Ectodermal cell (in vitro differentiated cells): ENCODE measurements around the gene PTGER4. TPM values are rescaled to one million over a fixed set of nuclear protein-coding genes. Genes with fewer than 3 reads are reported as not detected.
"Not testable (repeated sequence)": the region's sequence is repeated elsewhere in the genome, so short reads cannot be mapped to it uniquely, and the experiment has no call there.

Experiments used
- H3K27ac ChIP-seq: 2 replicates; pipeline ENCODE4 v1.7.0; 2013; ENCODE audit warnings: mild to moderate bottlenecking, low read depth, low read length; ENCODE audit not compliant: insufficient read depth, poor library complexity, severe bottlenecking
- H3K27me3 ChIP-seq: 2 replicates; pipeline ENCODE4 v1.7.0; 2013; ENCODE audit warnings: mild to moderate bottlenecking, low read length; ENCODE audit not compliant: insufficient read depth, control insufficient read depth, poor library complexity, severe bottlenecking
- H3K36me3 ChIP-seq: one replicate; pipeline ENCODE4 v1.7.0; 2013; ENCODE audit warnings: low read length; ENCODE audit not compliant: control insufficient read depth, insufficient read depth
- H3K4me1 ChIP-seq: one replicate; pipeline ENCODE4 v1.7.0; 2013; ENCODE audit warnings: low read length; ENCODE audit not compliant: control insufficient read depth, insufficient read depth
- H3K4me3 ChIP-seq: 2 replicates; pipeline ENCODE4 v1.7.0; 2013; ENCODE audit warnings: low read depth, low read length, control low read depth; ENCODE audit not compliant: insufficient read depth
- H3K9me3 ChIP-seq: 2 replicates; pipeline ENCODE4 v1.7.0; 2013; ENCODE audit warnings: mild to moderate bottlenecking, low read length, moderate library complexity; ENCODE audit not compliant: control insufficient read depth
- WGBS, 2 experiments: methylation state at CpG; one replicate each; pipeline ENCODE4 v1.1.7; 2013; ENCODE audit warnings: missing lambda C conversion rate in 2 of 2; 5-methylcytosine and 5-hydroxymethylcytosine counted together
- polyA plus RNA-seq, 4 experiments: library from polyadenylated mRNA; stranded (reverse); fragments of 50-300 nt; gene quantifications; one replicate each; pipeline ENCODE4 v1.2.3, GENCODE V29; 2013

PTGER4 gene
- polyA plus RNA-seq (2013, experiment 1 of 4), result 0.61 TPM
- 0.28 TPM for polyA plus RNA-seq (2013, experiment 2 of 4)
- 1.9 TPM for polyA plus RNA-seq (2013, experiment 3 of 4)
- polyA plus RNA-seq (2013, experiment 4 of 4), result 1.1 TPM

- H3K27me3 ChIP-seq, result peaks cover 57% of the 10 kb centered on the region
- H3K36me3 ChIP-seq, result no peaks in the 10 kb centered on the region
Measured at GRCh38 chr5:40679913-40680681, at the start of gene PTGER4. PTGER4 (plus strand) TSS chr5:40679915; CDS start chr5:40680994, 1,079 bp downstream.

DNA sequence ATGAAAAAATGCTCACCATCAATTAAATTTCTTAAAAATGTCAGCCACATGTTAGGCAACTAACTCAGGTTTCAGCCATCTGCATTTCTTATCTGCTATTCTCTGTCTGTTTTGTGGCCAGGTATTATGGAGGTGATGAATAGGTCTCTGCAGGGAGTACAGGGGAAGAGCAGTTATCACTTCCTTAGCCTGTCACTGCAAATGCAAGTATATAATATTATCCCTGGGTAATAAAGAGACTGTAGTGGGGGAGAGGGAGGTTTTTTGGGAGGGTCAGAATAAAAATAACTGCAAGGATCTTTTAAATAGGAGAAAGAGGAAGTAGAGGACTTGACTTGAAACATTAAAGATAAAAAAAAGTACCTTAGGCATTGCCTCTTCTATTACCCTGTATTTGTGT is 49.6 kb upstream of the PTGER4 start:
- Histone ChIP-seq H3K27ac (no peak overlapping the region), H3K4me3 (no peak overlapping the region), H3K4me1 (no peaks in the 10 kb centered on the region), H3K36me3 (no peaks in the 10 kb centered on the region), H3K27me3 (no peaks in the 10 kb centered on the region), H3K9me3 (no peaks in the 10 kb centered on the region)

More at GRCh38 chr5:40679913-40680681, at the start of gene PTGER4:
- 2 to 3% methylated on average over 44 of the region's 44 CpGs for WGBS, 2 experiments
- Histone ChIP-seq H3K9me3 (no peaks in the 10 kb centered on the region), H3K27ac (no peak within 1 kb of the TSS), H3K4me3 (peak within 1 kb of the TSS; percentile 71), H3K4me1 (peaks cover 4% of the 10 kb centered on the region)

GRCh38 chr5:40631236-40631635 is 48.5 kb upstream of the PTGER4 start:
- Histone ChIP-seq H3K27ac (no peak overlapping the region), H3K36me3 (no peaks in the 10 kb centered on the region), H3K4me1 (no peaks in the 10 kb centered on the region), H3K4me3 (no peak overlapping the region), H3K9me3 (no peaks in the 10 kb centered on the region), H3K27me3 (no peaks in the 10 kb centered on the region)
- WGBS, 2 experiments, result 90 to 92% methylated on average over 7 of the region's 7 CpGs

DNA sequence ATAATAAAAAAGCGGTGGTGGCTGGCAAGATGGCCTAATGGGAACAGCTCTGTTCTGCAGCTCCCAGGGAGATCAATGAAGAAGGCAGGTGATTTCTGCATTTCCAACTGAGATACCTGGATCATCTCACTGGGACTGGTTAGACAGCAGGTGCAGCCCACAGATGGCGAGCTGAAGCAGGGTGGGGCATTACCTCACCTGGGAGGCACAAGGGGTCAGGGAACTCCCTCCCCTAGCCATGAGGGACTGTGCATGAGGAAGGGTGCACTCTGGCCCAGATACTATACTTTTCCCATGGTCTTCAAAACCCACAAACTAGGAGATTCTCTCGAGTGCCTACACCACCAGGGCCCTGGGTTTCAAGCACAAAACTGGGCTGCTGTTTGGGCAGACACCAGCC is 45.6 kb upstream of the PTGER4 start:
- H3K36me3 ChIP-seq, result no peaks in the 10 kb centered on the region

GRCh38 chr5:40634593-40634992 is 45.1 kb upstream of the PTGER4 start:
- 89 to 93% methylated on average over 7 of the region's 7 CpGs for WGBS, 2 experiments
- H3K9me3 ChIP-seq, result no peaks in the 10 kb centered on the region
- no peaks in the 10 kb centered on the region for H3K27me3 ChIP-seq
- no peaks in the 10 kb centered on the region for H3K4me1 ChIP-seq
- H3K36me3 ChIP-seq, result no peaks in the 10 kb centered on the region
- no peak overlapping the region for H3K4me3 ChIP-seq
- no peak overlapping the region for H3K27ac ChIP-seq

More for the DNA sequence above, 45.6 kb upstream of the PTGER4 start:
- Histone ChIP-seq H3K27me3 (no peaks in the 10 kb centered on the region), H3K4me1 (no peaks in the 10 kb centered on the region), H3K4me3 (no peak overlapping the region), H3K9me3 (no peaks in the 10 kb centered on the region), H3K27ac (no peak overlapping the region)
- 76 to 77% methylated on average over 3 of the region's 3 CpGs for WGBS, 2 experiments

- not testable (repeated sequence) for H3K4me3 ChIP-seq, H3K9me3 ChIP-seq, H3K4me1 ChIP-seq, H3K36me3 ChIP-seq, H3K27me3 ChIP-seq, H3K27ac ChIP-seq
- 80 to 100% methylated on average over 1 of the region's 1 CpG for WGBS, 2 experiments
Measured at GRCh38 chr5:40639531-40639930, 40.2 kb upstream of the PTGER4 start.

DNA sequence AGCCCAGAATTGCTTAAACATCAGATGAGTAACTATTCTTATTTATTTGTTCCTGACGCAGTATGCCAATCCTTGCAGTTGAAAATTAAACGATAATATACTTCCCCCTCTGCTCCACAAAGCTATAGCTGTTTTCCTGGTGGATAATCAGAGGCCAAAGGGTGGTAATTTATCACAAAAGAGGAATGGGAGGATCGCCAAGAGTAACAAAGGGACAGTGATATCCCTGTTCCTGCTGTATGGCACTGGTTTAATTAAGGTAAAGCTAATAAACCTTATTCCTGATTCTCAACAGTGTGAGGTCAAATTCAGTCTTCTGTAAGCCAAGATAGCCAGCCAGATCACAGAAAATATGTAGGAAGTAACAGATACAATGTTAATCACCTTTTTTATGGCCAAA is 33.4 kb upstream of the PTGER4 start:
- no peaks in the 10 kb centered on the region for H3K27me3 ChIP-seq
- no peak overlapping the region for H3K27ac ChIP-seq
- no peaks in the 10 kb centered on the region for H3K4me1 ChIP-seq
- no peak overlapping the region for H3K4me3 ChIP-seq
- H3K36me3 ChIP-seq, result no peaks in the 10 kb centered on the region
- no peaks in the 10 kb centered on the region for H3K9me3 ChIP-seq
- WGBS, 2 experiments, result 85 to 100% methylated on average over 2 to 3 of the region's 3 CpGs

DNA sequence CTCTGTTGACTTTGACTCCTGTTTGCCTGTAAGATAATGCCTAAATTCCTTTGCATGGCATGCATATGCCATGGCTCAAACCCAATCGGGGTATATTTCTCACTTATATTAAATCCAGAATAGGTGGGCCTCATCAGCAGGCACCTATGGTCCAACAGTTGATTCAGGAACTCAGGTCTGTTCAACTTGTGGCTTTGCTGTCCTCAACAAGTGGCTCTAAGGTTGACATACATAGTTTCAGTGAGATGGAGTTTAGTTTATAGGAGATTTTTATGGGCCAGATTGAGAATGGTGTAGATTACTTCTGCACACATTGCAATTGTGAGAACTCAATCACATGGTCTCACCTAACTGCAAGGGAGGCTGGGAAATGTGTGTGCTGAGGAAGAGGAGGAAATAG is 31.6 kb upstream of the PTGER4 start:
- Histone ChIP-seq H3K9me3 (no peaks in the 10 kb centered on the region), H3K27me3 (no peaks in the 10 kb centered on the region), H3K36me3 (no peaks in the 10 kb centered on the region), H3K4me1 (peaks cover 3% of the 10 kb centered on the region), H3K27ac (no peak overlapping the region), H3K4me3 (no peak overlapping the region)
- 89 to 96% methylated on average over 1 of the region's 1 CpG for WGBS, 2 experiments

- H3K27ac ChIP-seq, result no peak overlapping the region
- WGBS, 2 experiments, result 92 to 94% methylated on average over 3 to 4 of the region's 4 CpGs
- H3K9me3 ChIP-seq, result no peaks in the 10 kb centered on the region
- H3K4me1 ChIP-seq, result peaks cover 3% of the 10 kb centered on the region
- H3K36me3 ChIP-seq, result no peaks in the 10 kb centered on the region
- no peak overlapping the region for H3K4me3 ChIP-seq
- H3K27me3 ChIP-seq, result no peaks in the 10 kb centered on the region
Measured at GRCh38 chr5:40649463-40650030, 30.2 kb upstream of the PTGER4 start.

GRCh38 chr5:40651201-40651600 is 28.5 kb upstream of the PTGER4 start:
- no peak overlapping the region for H3K4me3 ChIP-seq
- peaks cover 3% of the 10 kb centered on the region for H3K4me1 ChIP-seq
- WGBS, 2 experiments, result 95 to 100% methylated on average over 2 to 3 of the region's 3 CpGs
- H3K27me3 ChIP-seq, result no peaks in the 10 kb centered on the region
- H3K36me3 ChIP-seq, result no peaks in the 10 kb centered on the region
- no peak overlapping the region for H3K27ac ChIP-seq
- H3K9me3 ChIP-seq, result no peaks in the 10 kb centered on the region
